Astrocyte of the cerebellum (primary cell): Measurements from ENCODE around the gene VPS45.
"Not testable (repeated sequence)": the region's sequence is repeated elsewhere in the genome, so short reads cannot be mapped to it uniquely, and the experiment has no call there.

ENCODE experiments used
- DNase-seq: peaks from one replicate; pipeline ENCODE4 v3.0.0-alpha.2; 2011; ENCODE audit warnings: low read depth
- H3K4me3 ChIP-seq: 2 replicates; pipeline ENCODE4 v1.5.1; 2011; ENCODE audit warnings: mild to moderate bottlenecking, low read depth, low read length, moderate library complexity
- CTCF ChIP-seq: IDR thresholded peaks from 2 replicates; pipeline ENCODE4 v1.5.1; 2012; ENCODE audit warnings: low read length, low read depth, moderate library complexity, mild to moderate bottlenecking; ENCODE audit errors: missing control alignments
- in situ Hi-C: cut with HindIII; loops from 2 replicates; pipeline ENCODE4 v1.10.0; 2017; ENCODE audit warnings: low sequenced_read_pairs

VPS45 gene

GRCh38 chr1:150028322-150028721 lies 39.3 kb upstream of the VPS45 start:
- H3K4me3 ChIP-seq, result no peak overlapping the region
- no peak for TF ChIP-seq CTCF
- in situ Hi-C loops, result no loop called here
- no peak for DNase-seq

GRCh38 chr1:150034336-150034735 lies 33.2 kb upstream of the VPS45 start:
- no peak for DNase-seq
- in situ Hi-C loops, result no loop called here
- no peak for TF ChIP-seq CTCF

GRCh38 chr1:150049926-150050325 lies 17.6 kb upstream of the VPS45 start:
- H3K4me3 ChIP-seq, result no peak overlapping the region
- in situ Hi-C loops, result no loop called here
- no peak for DNase-seq
- no peak for TF ChIP-seq CTCF

More at GRCh38 chr1:150034336-150034735, 33.2 kb upstream of the VPS45 start:
- H3K4me3 ChIP-seq, result no peak overlapping the region

- no peak for TF ChIP-seq CTCF
- DNase-seq, result no peak
- no peak overlapping the region for H3K4me3 ChIP-seq
- in situ Hi-C loops, result no loop called here
These were observed 16.5 kb upstream of the VPS45 start for GRCh38 chr1:150051089-150051373.

- DNase-seq, in situ Hi-C loops: not testable (repeated sequence)
These were observed 15.6 kb upstream of the VPS45 start for GRCh38 chr1:150051905-150052412.

GRCh38 chr1:150053926-150054325 lies 13.7 kb upstream of the VPS45 start:
- TF ChIP-seq CTCF, result no peak
- in situ Hi-C loops, result no loop called here
- no peak overlapping the region for H3K4me3 ChIP-seq
- DNase-seq, result no peak

More at GRCh38 chr1:150051905-150052412, 15.6 kb upstream of the VPS45 start:
- H3K4me3 ChIP-seq, result not testable (repeated sequence)

- DNase-seq, in situ Hi-C loops, H3K4me3 ChIP-seq: not testable (repeated sequence)
These were observed 12.1 kb upstream of the VPS45 start for GRCh38 chr1:150055507-150055906.

- no peak overlapping the region for H3K4me3 ChIP-seq
- in situ Hi-C loops, result no loop called here
- DNase-seq, result no peak
- TF ChIP-seq CTCF, result no peak
These were observed 11.2 kb upstream of the VPS45 start for GRCh38 chr1:150056407-150056806.
